Measurements from ENCODE around the gene SLC35F3.

- TF ChIP-seq, protein P1, sequence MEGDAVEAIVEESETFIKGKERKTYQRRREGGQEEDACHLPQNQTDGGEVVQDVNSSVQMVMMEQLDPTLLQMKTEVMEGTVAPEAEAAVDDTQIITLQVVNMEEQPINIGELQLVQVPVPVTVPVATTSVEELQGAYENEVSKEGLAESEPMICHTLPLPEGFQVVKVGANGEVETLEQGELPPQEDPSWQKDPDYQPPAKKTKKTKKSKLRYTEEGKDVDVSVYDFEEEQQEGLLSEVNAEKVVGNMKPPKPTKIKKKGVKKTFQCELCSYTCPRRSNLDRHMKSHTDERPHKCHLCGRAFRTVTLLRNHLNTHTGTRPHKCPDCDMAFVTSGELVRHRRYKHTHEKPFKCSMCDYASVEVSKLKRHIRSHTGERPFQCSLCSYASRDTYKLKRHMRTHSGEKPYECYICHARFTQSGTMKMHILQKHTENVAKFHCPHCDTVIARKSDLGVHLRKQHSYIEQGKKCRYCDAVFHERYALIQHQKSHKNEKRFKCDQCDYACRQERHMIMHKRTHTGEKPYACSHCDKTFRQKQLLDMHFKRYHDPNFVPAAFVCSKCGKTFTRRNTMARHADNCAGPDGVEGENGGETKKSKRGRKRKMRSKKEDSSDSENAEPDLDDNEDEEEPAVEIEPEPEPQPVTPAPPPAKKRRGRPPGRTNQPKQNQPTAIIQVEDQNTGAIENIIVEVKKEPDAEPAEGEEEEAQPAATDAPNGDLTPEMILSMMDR (IDR thresholded peaks at IDR 0.05), result no peak
- TF ChIP-seq POLR2A (IDR thresholded peaks at IDR 0.05) (no peak), EP300 (IDR thresholded peaks at IDR 0.05) (no peak), POLR2AphosphoS5 (IDR thresholded peaks at IDR 0.05) (no peak)
These were observed 295.1 kb downstream of the SLC35F3 start for GRCh38 chr1:234199476-234200127.

Measured in suprapubic skin (tissue), 4 donors.